K562 (cell line): ENCODE data around the gene ASB15.

Experiments used
- BDP1 ChIP-seq: IDR thresholded peaks from 3 replicates; pipeline ENCODE4 v1.6.1; 2011; ENCODE audit not compliant: insufficient read length, insufficient read depth
- HLTF ChIP-seq: fragments of 450-650 bp; IDR thresholded peaks from 2 replicates; pipeline ENCODE4 v1.6.1; 2016
- HSF4 ChIP-seq: fragments of 250-450 bp; sonication (Bioruptor Pico); IDR thresholded peaks from 2 replicates; pipeline ENCODE4 v2.1.2; 2022; ENCODE audit warnings: mild to moderate bottlenecking, moderate library complexity, borderline replicate concordance
- PHF20 ChIP-seq: fragments of 450-650 bp; IDR thresholded peaks from 2 replicates; pipeline ENCODE4 v1.6.1; 2018; ENCODE audit not compliant: partially characterized antibody
- POLR2AphosphoS5 ChIP-seq: IDR thresholded peaks from 2 replicates; pipeline ENCODE4 v1.6.1; 2011; ENCODE audit warnings: mild to moderate bottlenecking, low read depth, low read length, moderate library complexity; ENCODE audit not compliant: control insufficient read depth, insufficient read depth
- RFX5 ChIP-seq: IDR thresholded peaks from 2 replicates; pipeline ENCODE4 v1.6.1; 2011; ENCODE audit warnings: low read depth, mild to moderate bottlenecking, improper control_type of control experiment, low read length
- SMARCA4 ChIP-seq: fragments of 450-650 bp; IDR thresholded peaks from 2 replicates; pipeline ENCODE4 v1.6.1; 2016
- SP2 ChIP-seq: IDR thresholded peaks from 2 replicates; pipeline ENCODE4 v1.6.1; 2011; ENCODE audit warnings: mild to moderate bottlenecking, low read depth, low read length, moderate library complexity; ENCODE audit not compliant: poor library complexity, severe bottlenecking; ENCODE audit errors: extremely low read depth
- TEAD4 ChIP-seq, 2 experiments: sonication (generic) in 1 of 2; formaldehyde crosslinking in 1 of 2; IDR thresholded peaks; 2 replicates each; pipeline versions ENCODE4 v1.6.1 to v1.8.0; 2012 to 2022; ENCODE audit warnings: borderline replicate concordance in 1 of 2, inconsistent platforms in 1 of 2, low read length in 1 of 2, mild to moderate bottlenecking in 1 of 2, missing genetic modification reagents in 1 of 2
- TOE1 ChIP-seq, 2 experiments: fragments of 450-650 bp in 1 of 2; sonication (generic) in 1 of 2; formaldehyde crosslinking in 1 of 2; IDR thresholded peaks; 2 replicates each; pipeline versions ENCODE4 v1.7.1 to v1.8.0; 2016 to 2022; ENCODE audit warnings: borderline replicate concordance in 2 of 2, mild to moderate bottlenecking in 2 of 2, antibody characterized with exemption in 1 of 2, inconsistent platforms in 1 of 2, low read depth in 1 of 2, missing genetic modification reagents in 1 of 2, moderate library complexity in 1 of 2
- USF1 ChIP-seq: sonication (generic); formaldehyde crosslinking; IDR thresholded peaks from 2 replicates; pipeline ENCODE4 v1.9.0; 2022; ENCODE audit warnings: mild to moderate bottlenecking, missing genetic modification reagents
- TF ChIP-seq, protein P1 (sequence below): fragments of 250-450 bp; sonication (Bioruptor Pico); IDR thresholded peaks from 2 replicates; pipeline ENCODE4 v1.5.1; 2021; ENCODE audit warnings: mild to moderate bottlenecking
- TF ChIP-seq, protein P2 (sequence below), 3 experiments: IDR thresholded peaks in 2 of 3; conservative IDR thresholded peaks in 1 of 3; 2 replicates each; pipeline ENCODE4 v1.5.1; 2011 to 2012; ENCODE audit warnings: low read length in 3 of 3, mild to moderate bottlenecking in 3 of 3, control low read depth in 2 of 3, improper control_type of control experiment in 1 of 3, inconsistent platforms in 1 of 3, low read depth in 1 of 3, mixed read lengths in 1 of 3, moderate library complexity in 1 of 3; ENCODE audit not compliant: insufficient read depth in 2 of 3
- TF ChIP-seq, protein P3 (sequence below): fragments of 450-650 bp; IDR thresholded peaks from 2 replicates; pipeline ENCODE4 v1.7.0; 2016; ENCODE audit warnings: borderline replicate concordance

DNA sequence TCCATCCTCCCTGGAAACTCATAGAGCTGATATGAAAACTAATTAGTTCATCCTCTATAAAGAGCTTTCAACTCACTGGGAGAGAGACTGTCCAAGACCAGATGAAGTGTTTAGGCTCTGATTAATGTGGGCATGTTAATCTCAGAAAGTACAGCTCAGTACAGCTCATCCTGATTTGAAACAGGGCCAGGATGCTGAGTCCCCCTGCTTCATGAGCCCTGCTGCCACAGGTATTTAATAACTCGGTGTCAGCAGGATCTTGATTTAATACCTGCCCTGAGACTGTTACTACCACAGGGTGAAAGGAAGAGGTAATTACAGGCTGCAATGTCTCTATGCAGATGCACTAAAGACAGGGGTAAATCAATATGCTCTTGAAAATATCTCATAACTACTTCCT is 64.9 kb downstream of the ASB15 start:
- no peak for TF ChIP-seq HLTF
- TF ChIP-seq, protein P1, sequence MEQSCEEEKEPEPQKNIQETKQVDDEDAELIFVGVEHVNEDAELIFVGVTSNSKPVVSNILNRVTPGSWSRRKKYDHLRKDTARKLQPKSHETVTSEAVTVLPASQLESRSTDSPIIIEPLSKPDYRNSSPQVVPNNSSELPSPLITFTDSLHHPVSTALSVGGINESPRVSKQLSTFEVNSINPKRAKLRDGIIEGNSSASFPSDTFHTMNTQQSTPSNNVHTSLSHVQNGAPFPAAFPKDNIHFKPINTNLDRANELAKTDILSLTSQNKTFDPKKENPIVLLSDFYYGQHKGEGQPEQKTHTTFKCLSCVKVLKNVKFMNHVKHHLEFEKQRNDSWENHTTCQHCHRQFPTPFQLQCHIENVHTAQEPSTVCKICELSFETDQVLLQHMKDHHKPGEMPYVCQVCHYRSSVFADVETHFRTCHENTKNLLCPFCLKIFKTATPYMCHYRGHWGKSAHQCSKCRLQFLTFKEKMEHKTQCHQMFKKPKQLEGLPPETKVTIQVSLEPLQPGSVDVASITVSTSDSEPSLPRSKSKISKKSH (CRISPR knock-in tag), result no peak
- TF ChIP-seq, protein P2, sequence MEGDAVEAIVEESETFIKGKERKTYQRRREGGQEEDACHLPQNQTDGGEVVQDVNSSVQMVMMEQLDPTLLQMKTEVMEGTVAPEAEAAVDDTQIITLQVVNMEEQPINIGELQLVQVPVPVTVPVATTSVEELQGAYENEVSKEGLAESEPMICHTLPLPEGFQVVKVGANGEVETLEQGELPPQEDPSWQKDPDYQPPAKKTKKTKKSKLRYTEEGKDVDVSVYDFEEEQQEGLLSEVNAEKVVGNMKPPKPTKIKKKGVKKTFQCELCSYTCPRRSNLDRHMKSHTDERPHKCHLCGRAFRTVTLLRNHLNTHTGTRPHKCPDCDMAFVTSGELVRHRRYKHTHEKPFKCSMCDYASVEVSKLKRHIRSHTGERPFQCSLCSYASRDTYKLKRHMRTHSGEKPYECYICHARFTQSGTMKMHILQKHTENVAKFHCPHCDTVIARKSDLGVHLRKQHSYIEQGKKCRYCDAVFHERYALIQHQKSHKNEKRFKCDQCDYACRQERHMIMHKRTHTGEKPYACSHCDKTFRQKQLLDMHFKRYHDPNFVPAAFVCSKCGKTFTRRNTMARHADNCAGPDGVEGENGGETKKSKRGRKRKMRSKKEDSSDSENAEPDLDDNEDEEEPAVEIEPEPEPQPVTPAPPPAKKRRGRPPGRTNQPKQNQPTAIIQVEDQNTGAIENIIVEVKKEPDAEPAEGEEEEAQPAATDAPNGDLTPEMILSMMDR (IDR thresholded peaks at IDR 0.05 in 2 of 3, conservative IDR thresholded peaks at IDR 0.05 in 1 of 3; ENCODE audit: insufficient read depth in 2 of 3, low read depth in 1 of 3, low read length in 3 of 3), result no peak
- no peak for TF ChIP-seq POLR2AphosphoS5
- no peak for TF ChIP-seq RFX5
- no peak for TF ChIP-seq SP2
- TF ChIP-seq HSF4, result no peak
- TF ChIP-seq SMARCA4, result no peak
- TF ChIP-seq, protein P3, sequence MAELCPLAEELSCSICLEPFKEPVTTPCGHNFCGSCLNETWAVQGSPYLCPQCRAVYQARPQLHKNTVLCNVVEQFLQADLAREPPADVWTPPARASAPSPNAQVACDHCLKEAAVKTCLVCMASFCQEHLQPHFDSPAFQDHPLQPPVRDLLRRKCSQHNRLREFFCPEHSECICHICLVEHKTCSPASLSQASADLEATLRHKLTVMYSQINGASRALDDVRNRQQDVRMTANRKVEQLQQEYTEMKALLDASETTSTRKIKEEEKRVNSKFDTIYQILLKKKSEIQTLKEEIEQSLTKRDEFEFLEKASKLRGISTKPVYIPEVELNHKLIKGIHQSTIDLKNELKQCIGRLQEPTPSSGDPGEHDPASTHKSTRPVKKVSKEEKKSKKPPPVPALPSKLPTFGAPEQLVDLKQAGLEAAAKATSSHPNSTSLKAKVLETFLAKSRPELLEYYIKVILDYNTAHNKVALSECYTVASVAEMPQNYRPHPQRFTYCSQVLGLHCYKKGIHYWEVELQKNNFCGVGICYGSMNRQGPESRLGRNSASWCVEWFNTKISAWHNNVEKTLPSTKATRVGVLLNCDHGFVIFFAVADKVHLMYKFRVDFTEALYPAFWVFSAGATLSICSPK, result no peak
- no peak for TF ChIP-seq TOE1 (IDR thresholded peaks at IDR 0.05; ENCODE audit: borderline replicate concordance)
- TF ChIP-seq TOE1 (CRISPR knock-in tag; IDR thresholded peaks at IDR 0.05; ENCODE audit: borderline replicate concordance, low read depth), result no peak
- no peak for TF ChIP-seq BDP1
- no peak for TF ChIP-seq TEAD4 (IDR thresholded peaks at IDR 0.05; ENCODE audit: low read length)
- no peak for TF ChIP-seq TEAD4 (CRISPR knock-in tag; IDR thresholded peaks at IDR 0.05; ENCODE audit: borderline replicate concordance)
- TF ChIP-seq PHF20, result no peak
- no peak for TF ChIP-seq USF1 (CRISPR knock-in tag)
